G401.6 (cell line): ENCODE data around the gene POLD2.
"Not testable (repeated sequence)": the region's sequence is repeated elsewhere in the genome, so short reads cannot be mapped to it uniquely, and the experiment has no call there.

Experiments used
- FAIRE-seq: peaks from 2 replicates; lab custom pipeline; 2012; peaks lifted over from hg19 to GRCh38; lab: Jason Lieb, UNC

Gene POLD2

DNA sequence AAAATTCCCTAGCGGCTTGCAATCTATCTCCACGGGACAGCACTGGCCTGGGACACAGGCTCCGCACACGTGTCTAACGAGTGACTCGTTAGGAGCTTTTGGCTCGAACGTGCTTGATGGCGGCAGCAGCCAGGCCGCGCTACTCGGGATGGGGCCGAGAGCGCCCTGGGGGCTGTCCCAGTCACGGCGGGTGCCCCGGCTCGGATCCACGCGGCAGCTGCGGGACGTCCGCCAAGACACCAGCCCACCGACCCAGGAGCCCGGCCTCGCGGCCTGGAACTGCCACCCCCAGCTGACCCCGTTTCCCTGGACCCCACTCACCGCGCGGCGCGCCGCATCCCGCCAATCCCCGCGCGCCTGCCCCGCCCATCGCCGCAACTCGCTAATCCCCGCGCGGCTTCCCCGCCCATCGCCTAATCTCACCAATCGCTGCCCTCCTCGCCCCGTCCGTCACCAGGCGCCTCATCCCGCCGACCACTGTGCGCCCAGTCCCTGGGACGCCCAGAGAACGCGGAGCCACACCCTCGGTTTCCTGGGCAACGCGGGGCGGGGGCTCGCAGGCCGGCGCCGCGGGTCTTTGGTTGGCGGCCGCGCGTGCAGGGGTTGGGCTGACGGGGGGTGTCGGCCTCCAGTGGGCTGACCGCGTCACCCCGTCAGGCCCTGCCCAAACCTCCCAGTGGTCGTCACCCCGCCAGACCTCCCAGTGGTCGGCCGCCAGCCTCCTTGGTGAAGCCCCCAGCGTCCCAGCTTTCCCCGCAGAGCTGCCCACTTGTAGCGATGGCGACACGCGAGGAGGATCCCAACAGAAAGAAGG lies at the start of gene POLD2:
POLD2 (minus strand) TSS at position 359 of the 814 bp plus-strand sequence. CDS start 1,495 bp downstream, outside the sequence.
- FAIRE-seq = peak; percentile 94

DNA sequence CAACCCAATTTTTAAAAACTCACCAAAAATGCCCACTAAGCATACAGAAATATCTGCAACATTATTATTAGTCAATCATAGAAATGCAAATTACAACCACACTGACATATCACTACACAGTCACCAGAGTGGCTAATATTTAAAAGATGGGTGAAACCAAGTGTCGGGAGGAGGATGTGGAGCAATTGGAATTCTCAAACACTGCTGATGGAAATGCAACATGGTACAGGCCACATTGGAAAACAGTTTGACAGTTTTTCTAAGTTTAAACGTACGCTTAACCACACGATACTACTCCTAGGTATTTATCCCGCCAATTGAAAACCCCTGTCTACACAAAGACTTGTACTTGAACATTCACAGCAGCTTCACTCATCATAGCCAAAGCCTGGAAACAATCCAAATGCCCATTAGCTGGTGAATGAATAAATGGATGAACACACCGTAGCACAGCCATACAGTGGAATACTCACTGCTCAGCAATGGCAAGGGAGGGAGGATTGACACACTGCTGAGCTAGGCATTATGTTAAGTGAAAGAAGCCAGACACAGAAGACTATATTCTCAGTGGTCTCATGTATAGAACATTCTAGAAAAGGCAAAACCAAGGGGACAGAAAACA lies 49.6 kb upstream of the POLD2 start:
- FAIRE-seq = no peak

DNA sequence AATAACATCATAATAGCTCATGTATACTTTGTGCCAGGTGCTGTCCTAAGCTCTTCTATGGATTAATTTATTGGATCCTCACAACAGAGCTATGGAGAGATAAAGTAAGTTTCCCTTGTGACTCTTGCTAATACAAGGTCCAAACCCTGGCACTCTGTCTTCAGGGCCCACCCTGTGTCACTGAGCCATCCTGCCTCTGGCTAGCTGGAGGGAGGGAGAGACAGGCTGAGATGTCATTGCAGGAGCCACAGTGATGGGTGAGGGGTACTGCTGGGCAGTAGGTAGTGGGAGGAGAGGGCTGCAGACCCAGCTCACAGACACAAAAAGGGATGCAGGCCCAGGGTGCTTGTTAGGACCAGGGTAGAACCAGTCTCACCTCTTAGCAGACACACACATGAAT lies 49.0 kb upstream of the POLD2 start:
- FAIRE-seq = no peak

DNA sequence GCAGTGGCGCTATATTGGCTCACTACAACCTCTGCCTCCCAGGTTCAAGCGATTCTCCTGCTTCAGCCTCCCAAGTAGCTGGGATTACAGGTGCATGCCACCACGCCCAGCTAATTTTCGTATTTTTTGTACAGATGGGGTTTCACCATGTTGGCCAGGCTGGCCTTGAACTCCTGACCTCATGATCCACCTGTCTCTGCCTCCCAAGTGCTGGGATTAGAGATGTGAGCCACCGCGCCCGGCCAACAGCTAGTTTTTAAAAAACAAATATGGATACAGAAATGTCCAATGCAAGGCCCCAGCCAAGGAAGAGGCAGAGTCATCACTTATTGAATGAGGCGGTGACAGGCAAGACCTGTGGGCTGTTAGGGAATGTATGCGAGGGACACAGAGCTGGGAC lies 48.6 kb upstream of the POLD2 start:
- FAIRE-seq = not testable (repeated sequence)

DNA sequence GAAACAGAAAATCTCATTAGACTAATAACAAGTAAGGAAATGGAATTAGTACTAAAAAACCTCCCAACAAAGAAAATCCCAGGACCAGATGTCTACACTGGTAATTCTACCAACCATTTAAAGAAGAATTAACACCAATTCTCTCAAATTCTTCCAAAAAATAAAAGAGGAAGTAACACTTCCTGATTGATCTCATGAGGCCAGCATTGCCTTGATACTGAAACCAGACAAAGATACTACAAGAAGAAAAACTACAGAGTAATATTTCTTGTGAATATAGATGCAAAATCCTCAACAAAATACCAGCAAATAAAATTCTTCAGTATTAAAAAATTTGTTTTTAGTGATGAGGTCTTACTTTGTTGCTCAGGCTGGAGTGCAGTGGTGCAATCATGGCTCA lies 44.6 kb upstream of the POLD2 start:
- no peak for FAIRE-seq

DNA sequence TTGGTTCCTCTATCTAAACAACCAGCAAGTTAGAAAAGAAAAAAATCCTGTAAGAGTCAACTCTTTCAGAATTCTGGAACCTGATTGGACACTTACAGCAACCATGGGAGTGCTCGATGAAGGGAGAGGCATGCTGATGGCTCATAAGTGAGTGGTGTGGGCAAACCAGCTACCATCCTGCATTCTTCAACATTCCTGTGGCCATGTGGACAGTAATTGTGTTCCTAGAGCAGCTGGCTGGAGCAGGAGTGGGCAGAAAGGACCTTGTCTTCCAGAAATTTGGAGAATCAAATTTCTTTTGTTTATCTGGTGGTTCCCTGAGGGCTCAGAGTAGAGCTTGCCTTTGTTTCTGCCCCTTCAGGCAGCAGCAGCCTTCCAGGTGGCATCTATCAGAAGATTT lies 40.2 kb upstream of the POLD2 start:
- FAIRE-seq = no peak

- no peak for FAIRE-seq
Measured at GRCh38 chr7:44162785-44163395, 39.5 kb upstream of the POLD2 start.

- no peak for FAIRE-seq
Measured at GRCh38 chr7:44162179-44162578, 38.8 kb upstream of the POLD2 start.

DNA sequence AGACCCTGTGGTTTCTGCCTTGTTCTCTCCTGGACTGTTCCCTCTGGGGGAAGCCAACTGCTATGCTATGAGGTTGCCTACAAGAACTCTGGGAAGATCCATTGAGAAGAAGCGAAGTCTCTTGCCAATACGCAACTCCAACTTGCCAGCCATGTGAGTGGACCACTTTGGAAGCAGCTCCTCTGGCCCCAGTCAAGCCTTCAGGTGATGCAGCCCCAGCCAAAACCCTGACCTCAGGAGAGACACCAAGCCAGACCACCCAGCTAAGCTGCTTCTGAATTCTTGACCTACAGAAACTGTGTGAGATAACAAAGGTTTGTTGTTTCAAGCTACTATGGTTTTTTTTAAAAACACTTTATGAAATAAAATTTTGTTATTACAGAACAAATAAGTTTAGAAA lies 38.0 kb upstream of the POLD2 start:
- no peak for FAIRE-seq

GRCh38 chr7:44159824-44160630 lies 36.7 kb upstream of the POLD2 start:
- FAIRE-seq = no peak

DNA sequence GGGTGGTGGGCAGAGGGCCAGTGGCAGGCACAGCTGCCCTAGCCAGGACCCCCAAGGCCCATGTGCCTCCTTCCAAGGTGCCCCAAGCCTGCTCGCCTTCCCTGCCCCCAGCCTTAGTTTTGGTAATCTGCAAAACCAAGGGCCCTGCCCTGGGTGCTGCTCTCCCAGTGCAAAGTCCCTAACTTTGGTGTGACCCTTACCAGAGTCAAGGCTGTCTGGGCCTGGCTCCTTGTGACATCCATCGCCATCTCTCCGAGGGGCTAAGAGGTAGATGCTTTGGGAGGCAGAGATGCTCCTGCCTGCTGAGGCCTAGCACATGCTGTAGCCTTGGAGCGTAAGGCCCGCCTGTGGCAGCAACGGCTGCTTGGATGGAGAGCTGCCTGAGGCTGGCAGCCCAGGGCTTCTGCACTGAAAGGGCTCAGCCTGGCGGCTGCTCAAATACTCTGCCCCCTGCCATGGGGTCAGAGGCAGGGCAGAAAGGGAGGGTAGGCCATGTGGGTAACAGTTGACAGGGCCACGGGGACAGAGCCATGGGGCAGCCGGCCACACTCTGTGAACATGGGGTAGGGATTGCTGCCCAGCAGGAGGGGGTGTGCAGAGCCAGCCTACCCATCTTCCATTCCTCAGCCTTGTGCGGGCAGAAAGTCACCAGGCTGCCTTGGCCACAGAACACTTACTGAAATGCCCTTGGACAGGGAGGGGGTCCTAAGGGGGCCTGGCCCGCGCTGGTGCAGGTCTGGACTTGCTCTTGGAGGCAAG lies 35.7 kb upstream of the POLD2 start:
- FAIRE-seq = no peak

DNA sequence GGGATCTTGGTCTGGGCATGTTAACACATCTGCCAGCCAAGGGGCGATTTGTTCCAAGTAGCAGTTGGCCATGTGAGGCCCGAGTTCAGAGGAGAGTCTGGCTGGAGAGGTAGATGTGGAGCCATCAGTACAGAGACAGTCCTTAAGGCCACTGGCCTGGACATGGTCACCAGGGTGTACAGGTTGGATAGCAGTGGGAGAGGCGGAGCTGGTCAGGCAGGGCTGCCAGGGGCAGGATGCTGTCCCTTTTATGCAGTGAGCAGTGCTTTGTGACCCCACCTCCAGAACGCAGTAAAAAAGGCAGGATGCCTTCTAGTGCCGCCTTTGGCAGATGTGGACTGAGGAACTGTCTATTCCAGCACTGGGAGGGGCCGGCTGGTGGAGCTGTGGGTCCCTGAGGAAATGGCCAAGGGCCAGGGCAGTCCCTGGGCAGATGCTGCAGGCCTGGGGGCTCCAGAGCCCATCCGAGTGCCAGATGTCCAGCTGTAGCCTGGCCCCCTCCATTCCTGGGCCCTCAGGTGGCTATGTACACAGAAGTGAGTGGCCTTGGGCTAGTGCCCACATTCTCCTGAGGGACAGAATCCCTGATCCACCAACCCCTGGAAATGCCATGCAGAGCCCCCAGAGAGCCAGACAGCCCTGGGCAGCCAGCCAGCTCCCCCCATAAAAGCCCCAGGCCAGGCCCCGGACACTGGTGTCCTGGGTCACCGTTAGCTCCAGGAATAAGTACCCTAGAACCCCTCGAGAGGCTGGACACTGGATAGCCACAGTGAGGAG lies 34.9 kb upstream of the POLD2 start:
- FAIRE-seq = no peak

DNA sequence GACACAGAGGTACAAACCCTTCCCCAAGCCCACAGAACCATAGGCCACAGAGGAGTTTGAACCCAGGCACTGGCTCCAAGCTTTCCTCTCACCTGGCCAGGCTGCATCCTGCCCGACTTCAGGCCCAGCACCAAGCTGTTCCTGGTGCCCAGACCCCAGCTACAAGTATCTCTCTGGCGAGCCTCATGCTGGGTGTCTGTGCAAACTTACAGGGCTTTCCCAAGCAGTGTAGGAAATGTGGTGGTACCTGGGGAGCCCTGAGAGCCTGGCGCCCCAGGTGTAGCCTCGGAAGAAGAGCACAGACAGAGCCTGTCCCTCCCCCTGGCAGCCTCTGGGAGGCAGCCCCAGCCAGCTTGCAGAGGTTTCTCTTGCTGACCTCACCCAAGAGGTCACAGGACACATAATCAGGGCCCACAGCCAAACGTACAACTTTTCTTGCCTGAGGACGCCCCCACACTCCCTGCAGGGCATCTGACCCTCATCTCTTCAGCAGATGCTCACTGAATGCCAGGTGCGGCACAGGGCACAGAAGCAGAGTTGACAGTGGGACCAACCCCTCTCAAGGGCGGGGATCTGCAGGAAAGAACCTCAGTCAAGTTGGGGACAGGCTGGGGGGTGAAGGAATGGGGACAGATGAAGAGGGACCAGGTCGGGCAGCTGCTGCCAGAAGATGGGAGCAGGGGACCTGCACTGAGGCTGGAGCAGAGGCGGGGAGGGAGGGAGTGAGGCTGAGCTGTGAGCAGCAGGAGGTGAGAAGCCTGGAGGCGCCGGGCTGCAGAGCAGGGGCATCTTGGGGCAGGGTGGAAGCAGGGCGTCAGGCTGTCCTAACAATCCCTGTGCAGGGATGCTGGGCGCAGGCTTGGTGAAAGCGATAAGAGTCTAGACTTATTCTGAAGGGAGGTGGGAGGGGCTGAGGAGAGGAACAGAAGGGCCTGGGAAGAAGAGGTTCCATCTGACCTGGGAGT lies 34.0 kb upstream of the POLD2 start:
- FAIRE-seq = no peak

- no peak for FAIRE-seq
Measured at GRCh38 chr7:44156453-44157010, 33.2 kb upstream of the POLD2 start.

DNA sequence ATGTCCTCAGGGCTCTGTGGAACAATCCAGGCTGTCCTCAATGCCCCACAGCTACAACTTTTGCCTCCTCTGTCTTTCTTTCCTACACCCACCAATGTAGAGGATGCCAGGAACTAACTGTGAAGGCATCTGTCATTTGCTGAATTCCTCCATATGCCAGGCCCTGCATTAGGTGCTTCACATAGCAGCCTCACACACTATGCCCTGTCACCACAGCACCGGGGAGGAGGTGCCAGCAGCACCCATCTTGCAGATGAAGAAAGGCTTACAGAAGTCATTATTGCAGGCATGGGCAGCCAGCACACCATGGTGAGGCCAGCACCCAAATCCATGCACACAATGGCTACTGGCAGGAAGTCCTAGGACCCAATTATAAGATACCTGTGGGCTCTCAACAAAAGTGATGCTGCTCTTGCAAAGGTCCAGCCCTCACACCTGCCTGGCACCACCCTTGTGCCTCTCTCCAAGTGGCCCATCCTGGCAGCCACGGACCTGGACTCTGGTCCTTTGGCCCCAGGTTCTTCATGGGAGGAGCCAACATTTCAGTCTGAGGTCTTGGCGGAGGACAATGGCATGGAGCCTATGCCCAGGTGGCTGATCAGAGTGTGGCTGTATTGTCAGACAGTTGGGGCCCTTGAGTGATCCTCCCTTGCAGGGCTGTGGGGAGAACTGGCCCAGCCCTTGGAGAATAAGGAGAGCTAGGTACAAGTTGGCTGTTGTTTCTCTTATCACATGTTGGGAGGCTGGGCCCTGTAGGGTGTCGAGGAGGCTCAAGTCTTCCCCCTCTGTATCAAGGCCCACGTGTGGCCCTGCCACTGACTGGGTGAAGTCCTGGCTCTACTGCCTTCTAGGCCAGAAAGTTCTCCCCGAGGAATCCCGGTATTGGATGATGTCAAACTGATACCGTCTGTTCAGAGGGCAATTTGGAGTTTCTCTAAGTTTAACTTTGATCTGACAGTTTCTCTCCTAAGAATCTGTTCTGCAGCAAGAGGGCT lies 32.1 kb upstream of the POLD2 start:
- no peak for FAIRE-seq

DNA sequence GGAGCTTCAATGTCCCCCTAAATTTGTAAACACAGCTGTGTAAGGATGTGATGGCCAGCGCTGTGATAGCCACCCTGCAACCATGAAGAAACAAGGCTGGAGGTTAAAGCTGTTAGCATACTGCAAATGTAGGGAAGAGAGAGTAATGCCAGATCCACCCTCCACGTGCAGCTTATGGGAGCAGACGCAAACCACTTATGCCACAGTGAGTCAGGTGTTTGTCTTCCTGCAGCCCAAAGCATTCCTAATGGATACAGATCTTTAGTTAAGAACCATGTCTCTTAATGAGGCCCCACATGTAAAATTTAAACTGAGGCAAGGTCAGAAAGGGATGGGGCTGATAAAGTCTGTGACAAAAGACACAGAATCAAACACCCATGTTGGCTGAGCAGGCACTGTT lies 31.4 kb upstream of the POLD2 start:
- FAIRE-seq = no peak

DNA sequence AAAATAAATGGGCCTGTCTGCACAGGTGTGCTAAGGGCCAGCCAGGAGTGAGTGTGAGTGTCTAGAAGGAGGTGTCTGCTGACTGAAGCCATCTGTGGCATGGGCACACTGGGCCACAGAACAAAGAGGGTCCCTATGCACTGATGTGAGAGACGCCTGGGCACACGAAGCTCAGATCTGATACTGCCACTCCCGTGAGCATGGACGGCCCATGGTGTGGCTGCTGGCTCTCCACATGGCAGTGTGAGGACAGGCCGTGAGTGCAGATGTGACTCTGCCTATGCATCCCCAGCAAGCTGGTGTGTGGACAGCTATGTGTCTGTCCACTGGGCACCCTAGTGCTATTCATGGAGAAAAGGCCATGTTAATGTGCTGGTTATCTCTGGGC lies 30.6 kb upstream of the POLD2 start:
- FAIRE-seq = no peak
